SW 1271 (cell line): ENCODE results near the gene DEFB121.

Experiments
- DNase-seq, 2 experiments: peaks; one replicate each; lab custom pipeline; 2025; lab: John Stamatoyannopoulos, UW

The DEFB121 gene

DNA sequence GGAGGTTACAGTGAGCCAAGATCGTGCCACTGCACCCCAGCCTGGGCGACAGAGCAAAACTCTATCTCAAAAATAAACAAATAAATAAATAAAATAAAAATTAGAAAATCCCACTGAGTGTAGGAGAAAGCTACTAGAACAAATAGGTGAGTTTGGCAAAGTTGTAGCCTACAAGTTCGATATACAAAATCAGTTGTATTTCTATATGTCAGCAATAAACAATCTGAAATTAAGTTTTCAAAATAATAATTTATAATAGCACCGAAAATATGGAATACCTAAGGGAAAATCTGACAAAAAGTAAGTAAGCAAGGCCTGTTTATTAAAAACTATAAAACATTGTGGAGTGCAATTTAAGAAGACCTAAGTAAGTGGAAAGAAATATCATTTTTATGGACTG, 42.7 kb downstream of the DEFB121 start:
- no peak for DNase-seq

GRCh38 chr20:31355981-31356380, 50.0 kb downstream of the DEFB121 start:
- no peak for DNase-seq
